Neural progenitor cell (in vitro differentiated cells): ENCODE data around the gene MYL12A.

ENCODE experiments used
- EZH2 ChIP-seq: fragments of 200-600 bp; sonication (generic); IDR thresholded peaks from 2 replicates; pipeline ENCODE4 v1.6.1; 2017; ENCODE audit warnings: antibody characterized with exemption, mild to moderate bottlenecking, moderate library complexity
- TF ChIP-seq, protein P1 (sequence below): fragments of 200-600 bp; sonication (generic); IDR thresholded peaks from 2 replicates; pipeline ENCODE4 v1.5.1; 2017; ENCODE audit warnings: antibody characterized with exemption, mild to moderate bottlenecking

DNA sequence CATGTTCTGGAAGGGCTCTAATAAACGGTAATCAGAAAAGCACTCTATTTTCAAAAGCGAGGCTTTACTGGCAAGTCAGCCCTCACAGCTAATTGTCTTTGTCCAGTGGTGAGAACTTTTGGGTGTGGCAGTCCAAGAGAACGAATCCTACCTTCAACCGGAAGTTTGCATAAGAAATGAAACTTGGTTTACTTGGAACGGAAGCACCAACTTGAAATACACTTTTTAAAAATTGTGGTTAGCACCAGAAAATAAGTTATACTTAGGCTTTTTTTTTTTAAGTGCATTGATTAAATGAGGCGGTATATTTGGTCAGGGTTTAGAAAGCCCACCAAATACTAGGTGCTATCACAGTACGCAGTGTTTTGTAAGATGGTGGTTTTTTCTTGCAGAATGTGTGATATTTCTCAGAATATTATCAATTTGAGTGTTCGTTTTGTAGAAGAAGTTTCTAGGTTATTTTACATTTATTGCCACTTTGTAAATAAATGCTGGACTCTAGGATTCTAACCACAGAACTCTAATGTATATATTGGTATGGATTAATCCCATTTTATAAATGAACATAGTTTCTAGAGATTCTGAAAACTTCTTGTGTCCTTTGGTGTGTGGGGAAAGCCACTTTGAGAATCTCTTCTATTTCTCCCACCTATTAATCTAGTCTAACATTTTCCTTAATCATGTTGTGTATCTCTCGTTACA lies 1.2 kb downstream of the MYL12A start:
- TF ChIP-seq, protein P1, sequence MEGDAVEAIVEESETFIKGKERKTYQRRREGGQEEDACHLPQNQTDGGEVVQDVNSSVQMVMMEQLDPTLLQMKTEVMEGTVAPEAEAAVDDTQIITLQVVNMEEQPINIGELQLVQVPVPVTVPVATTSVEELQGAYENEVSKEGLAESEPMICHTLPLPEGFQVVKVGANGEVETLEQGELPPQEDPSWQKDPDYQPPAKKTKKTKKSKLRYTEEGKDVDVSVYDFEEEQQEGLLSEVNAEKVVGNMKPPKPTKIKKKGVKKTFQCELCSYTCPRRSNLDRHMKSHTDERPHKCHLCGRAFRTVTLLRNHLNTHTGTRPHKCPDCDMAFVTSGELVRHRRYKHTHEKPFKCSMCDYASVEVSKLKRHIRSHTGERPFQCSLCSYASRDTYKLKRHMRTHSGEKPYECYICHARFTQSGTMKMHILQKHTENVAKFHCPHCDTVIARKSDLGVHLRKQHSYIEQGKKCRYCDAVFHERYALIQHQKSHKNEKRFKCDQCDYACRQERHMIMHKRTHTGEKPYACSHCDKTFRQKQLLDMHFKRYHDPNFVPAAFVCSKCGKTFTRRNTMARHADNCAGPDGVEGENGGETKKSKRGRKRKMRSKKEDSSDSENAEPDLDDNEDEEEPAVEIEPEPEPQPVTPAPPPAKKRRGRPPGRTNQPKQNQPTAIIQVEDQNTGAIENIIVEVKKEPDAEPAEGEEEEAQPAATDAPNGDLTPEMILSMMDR, result no peak
- no peak for TF ChIP-seq EZH2
